ENCODE data around the gene ERBB4.

GRCh38 chr2:211868996-211869533, 669.5 kb downstream of the ERBB4 start:
- no peak for TF ChIP-seq CTCF (IDR thresholded peaks at IDR 0.05)
- no peak for TF ChIP-seq POLR2A (IDR thresholded peaks at IDR 0.05)
